SH-SY5Y (cell line): Measurements from ENCODE around the gene PRC1.

Experiments used
- GATA2 ChIP-seq: IDR thresholded peaks from 2 replicates; pipeline ENCODE4 v1.6.1; 2011; ENCODE audit warnings: mild to moderate bottlenecking, low read depth, low read length
- GATA3 ChIP-seq: IDR thresholded peaks from 2 replicates; pipeline ENCODE4 v1.6.1; 2011; ENCODE audit warnings: low read depth, mild to moderate bottlenecking, low read length, moderate library complexity

Gene PRC1

GRCh38 chr15:90918034-90918788 is 76.1 kb downstream of the PRC1 start:
- TF ChIP-seq GATA2 (no peak), GATA3 (no peak)

DNA sequence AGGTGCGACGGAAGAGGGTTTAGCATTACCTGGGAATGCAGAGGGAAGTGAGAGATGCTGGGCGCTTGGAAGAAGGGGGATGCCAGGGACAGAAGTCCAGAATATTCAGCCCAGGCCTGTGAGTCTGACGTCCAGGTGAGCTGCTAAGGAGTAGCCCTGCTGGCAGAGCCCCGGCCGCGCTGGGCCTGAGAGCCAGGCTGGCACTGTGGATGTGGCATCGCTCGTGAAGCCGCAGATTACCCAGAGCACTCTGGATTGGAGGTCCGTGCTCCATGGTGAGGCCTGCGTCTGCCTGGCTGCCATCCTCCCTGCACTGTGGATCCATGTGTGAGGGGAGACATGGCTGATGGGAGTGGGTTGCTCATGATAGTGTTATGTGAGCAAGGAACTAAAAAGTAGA is 76.8 kb downstream of the PRC1 start:
- no peak for TF ChIP-seq GATA3

GRCh38 chr15:90916461-90916860 is 77.9 kb downstream of the PRC1 start:
- no peak for TF ChIP-seq GATA2
- TF ChIP-seq GATA3: no peak
